ENCODE results near the gene GPC6.

Gene GPC6

GRCh38 chr13:93714171-93714570, 487.6 kb downstream of the GPC6 start:
- Histone ChIP-seq H3K27ac (replicated peaks) (no peak overlapping the region), H3K4me3 (replicated peaks; ENCODE audit: insufficient read depth, low read length) (no peak overlapping the region), H3K27me3 (ENCODE audit: insufficient read depth, poor library complexity, severe bottlenecking) (no peaks in the 10 kb centered on the region)
- TF ChIP-seq CTCF (IDR thresholded peaks at IDR 0.05; ENCODE audit: insufficient read depth, low read length) (no peak), POLR2AphosphoS5 (IDR thresholded peaks at IDR 0.05; ENCODE audit: low read depth) (no peak), GABPA (IDR thresholded peaks at IDR 0.05; ENCODE audit: low read depth) (no peak), REST (IDR thresholded peaks at IDR 0.05; ENCODE audit: insufficient replicate concordance, low read depth) (no peak), SPI1 (IDR thresholded peaks at IDR 0.05; ENCODE audit: borderline replicate concordance, low read depth) (no peak)
- no peak for DNase-seq (ENCODE audit: low read depth in 1 of 2, low spot score in 1 of 2)

- TF ChIP-seq POLR2AphosphoS5 (IDR thresholded peaks at IDR 0.05; ENCODE audit: low read depth) (no peak), CTCF (IDR thresholded peaks at IDR 0.05; ENCODE audit: insufficient read depth, low read length) (no peak), GABPA (IDR thresholded peaks at IDR 0.05; ENCODE audit: low read depth) (no peak), SPI1 (IDR thresholded peaks at IDR 0.05; ENCODE audit: borderline replicate concordance, low read depth) (no peak), REST (IDR thresholded peaks at IDR 0.05; ENCODE audit: insufficient replicate concordance, low read depth) (no peak)
- no peak for DNase-seq (ENCODE audit: low read depth in 1 of 2, low spot score in 1 of 2)
- Histone ChIP-seq H3K4me3 (replicated peaks; ENCODE audit: insufficient read depth, low read length) (no peak overlapping the region), H3K27me3 (ENCODE audit: insufficient read depth, poor library complexity, severe bottlenecking) (no peaks in the 10 kb centered on the region), H3K27ac (replicated peaks) (no peak overlapping the region)
Observed at GRCh38 chr13:93715866-93716265, 489.3 kb downstream of the GPC6 start.

- Histone ChIP-seq H3K4me3 (replicated peaks; ENCODE audit: insufficient read depth, low read length) (no peak overlapping the region), H3K27ac (replicated peaks) (no peak overlapping the region), H3K27me3 (ENCODE audit: insufficient read depth, poor library complexity, severe bottlenecking) (no peaks in the 10 kb centered on the region)
- no peak for DNase-seq (ENCODE audit: low read depth in 1 of 2, low spot score in 1 of 2)
- no peak for TF ChIP-seq REST (IDR thresholded peaks at IDR 0.05; ENCODE audit: insufficient replicate concordance, low read depth)
- no peak for TF ChIP-seq SPI1 (IDR thresholded peaks at IDR 0.05; ENCODE audit: borderline replicate concordance, low read depth)
- no peak for TF ChIP-seq GABPA (IDR thresholded peaks at IDR 0.05; ENCODE audit: low read depth)
- TF ChIP-seq POLR2AphosphoS5 (IDR thresholded peaks at IDR 0.05; ENCODE audit: low read depth) = no peak
- TF ChIP-seq CTCF (IDR thresholded peaks at IDR 0.05; ENCODE audit: insufficient read depth, low read length) = no peak
Observed at GRCh38 chr13:93716623-93717022, 490.0 kb downstream of the GPC6 start.

Measured in HL-60 (cell line).